SK-N-SH (cell line): ENCODE results near the gene TM4SF4. TPM values are rescaled to one million over a fixed set of nuclear protein-coding genes. Genes with fewer than 3 reads are reported as not detected.

Source experiments
- CTCF ChIA-PET: fragments of 300-600, 350-600 bp; formaldehyde crosslinking; extraction: SDS; loops from one replicate; lab custom pipeline; 2021; lab: Yijun Ruan, JAX
- POLR2A ChIA-PET: fragments of 350-600 bp; sonication (Branson Sonifier 250); formaldehyde crosslinking; extraction: SDS; loops from one replicate; lab custom pipeline; 2020; ENCODE audit warnings: antibody characterized with exemption, inconsistent platforms; lab: Yijun Ruan, JAX
- DNase-seq: peaks from one replicate; pipeline ENCODE4 v3.0.0; 2012
- H2AFZ ChIP-seq: fragments of 200-600 bp; sonication (generic); 2 replicates; pipeline ENCODE4 v1.8.1; 2016; ENCODE audit warnings: antibody characterized with exemption, mild to moderate bottlenecking, low read depth
- H3F3A ChIP-seq: fragments of 200-600 bp; sonication (generic); replicated peaks from 2 replicates; pipeline ENCODE3; 2016; ENCODE audit warnings: antibody characterized with exemption, mild to moderate bottlenecking; ENCODE audit not compliant: insufficient read depth
- H3K27ac ChIP-seq, 2 experiments: fragments of 200-500 bp in 1 of 2; fragments of 200-600 bp in 1 of 2; sonication (Bioruptor generic) in 1 of 2; sonication (generic), shearing (Covaris generic) in 1 of 2; 2 replicates each; pipeline versions ENCODE4 v1.5.1 to v1.6.1; 2014 to 2016; ENCODE audit warnings: low read depth in 2 of 2, inconsistent platforms in 1 of 2, low read length in 1 of 2, mild to moderate bottlenecking in 1 of 2, mixed read lengths in 1 of 2
- H3K27me3 ChIP-seq: fragments of 200-600 bp; sonication (generic), shearing (Covaris generic); 2 replicates; pipeline ENCODE4 v1.6.1; 2016; ENCODE audit warnings: mixed run types; ENCODE audit not compliant: insufficient read depth
- H3K36me3 ChIP-seq, 2 experiments: fragments of 200-500 bp in 1 of 2; fragments of 200-600 bp in 1 of 2; sonication (Bioruptor generic) in 1 of 2; sonication (generic) in 1 of 2; replicated peaks in 1 of 2; 2 replicates each; pipeline versions ENCODE3 to v1.5.1; 2014 to 2016; ENCODE audit warnings: low read length in 1 of 2, mild to moderate bottlenecking in 1 of 2; ENCODE audit not compliant: insufficient read depth in 2 of 2, control insufficient read depth in 1 of 2
- H3K4me1 ChIP-seq, 2 experiments: fragments of 200-500 bp in 1 of 2; fragments of 200-600 bp in 1 of 2; sonication (Bioruptor generic) in 1 of 2; sonication (generic), shearing (Covaris generic) in 1 of 2; 2 replicates each; pipeline versions ENCODE4 v1.5.1 to v1.6.1; 2014 to 2016; ENCODE audit warnings: low read depth in 1 of 2, low read length in 1 of 2, mixed run types in 1 of 2; ENCODE audit not compliant: insufficient read depth in 2 of 2, control insufficient read depth in 1 of 2
- H3K4me2 ChIP-seq: fragments of 200-600 bp; sonication (generic), shearing (Covaris generic); 2 replicates; pipeline ENCODE4 v1.6.1; 2017; ENCODE audit warnings: mixed run types
- H3K4me3 ChIP-seq, 2 experiments: fragments of 200-500 bp in 1 of 2; fragments of 200-600 bp in 1 of 2; sonication (Bioruptor generic) in 1 of 2; sonication (generic), shearing (Covaris generic) in 1 of 2; 2 replicates each; pipeline versions ENCODE4 v1.5.1 to v1.8.1; 2014 to 2016; ENCODE audit warnings: low read depth in 2 of 2, inconsistent platforms in 1 of 2, low read length in 1 of 2, mild to moderate bottlenecking in 1 of 2, mixed read lengths in 1 of 2, moderate library complexity in 1 of 2
- H3K79me2 ChIP-seq: fragments of 200-600 bp; sonication (generic); 2 replicates; pipeline ENCODE4 v1.8.1; 2017; ENCODE audit warnings: mild to moderate bottlenecking; ENCODE audit not compliant: insufficient read depth
- H3K9ac ChIP-seq: fragments of 200-600 bp; sonication (generic); 2 replicates; pipeline ENCODE4 v1.6.1; 2017; ENCODE audit warnings: mixed run types
- H3K9me2 ChIP-seq: fragments of 200-600 bp; sonication (generic); 2 replicates; pipeline ENCODE4 v1.6.1; 2017; ENCODE audit warnings: mixed run types
- H3K9me3 ChIP-seq: fragments of 200-600 bp; sonication (generic); 2 replicates; pipeline ENCODE4 v1.6.1; 2017; ENCODE audit warnings: mixed run types, mild to moderate bottlenecking, moderate library complexity
- H4K20me1 ChIP-seq: fragments of 200-600 bp; sonication (generic); 2 replicates; pipeline ENCODE4 v1.6.1; 2017; ENCODE audit warnings: mild to moderate bottlenecking, mixed run types; ENCODE audit not compliant: insufficient read depth
- CHD2 ChIP-seq: fragments of 150-350 bp; IDR thresholded peaks from 2 replicates; pipeline ENCODE4 v1.6.1; 2018; ENCODE audit warnings: low read length; ENCODE audit not compliant: partially characterized antibody
- CTCF ChIP-seq: fragments of 200-600 bp; sonication (generic); IDR thresholded peaks from 2 replicates; pipeline ENCODE4 v1.6.1; 2017; ENCODE audit warnings: antibody characterized with exemption, mild to moderate bottlenecking, moderate library complexity
- ELF1 ChIP-seq: IDR thresholded peaks from 2 replicates; pipeline ENCODE4 v1.4.0; 2012
- FOXM1 ChIP-seq: IDR thresholded peaks from 2 replicates; pipeline ENCODE4 v1.4.0; 2012; ENCODE audit warnings: low read depth, mild to moderate bottlenecking
- GABPA ChIP-seq: IDR thresholded peaks from 2 replicates; pipeline ENCODE4 v1.4.0; 2012; ENCODE audit warnings: low read depth, mild to moderate bottlenecking
- JUND ChIP-seq: IDR thresholded peaks from 2 replicates; pipeline ENCODE4 v1.4.0; 2012
- MXI1 ChIP-seq: IDR thresholded peaks from 2 replicates; pipeline ENCODE4 v1.6.1; 2012; ENCODE audit warnings: mild to moderate bottlenecking, low read depth, low read length, improper control_type of control experiment
- NRF1 ChIP-seq: IDR thresholded peaks from 2 replicates; pipeline ENCODE4 v1.6.1; 2012; ENCODE audit warnings: low read depth, mild to moderate bottlenecking, low read length
- RCOR1 ChIP-seq: fragments of 150-350 bp; IDR thresholded peaks from 2 replicates; pipeline ENCODE4 v1.6.1; 2017; ENCODE audit warnings: antibody characterized with exemption, low read length
- REST ChIP-seq: IDR thresholded peaks from 2 replicates; pipeline ENCODE4 v1.6.1; 2012; ENCODE audit warnings: mild to moderate bottlenecking, low read depth, low read length, moderate library complexity
- RXRA ChIP-seq: IDR thresholded peaks from 2 replicates; pipeline ENCODE4 v1.4.0; 2012; ENCODE audit warnings: low read depth, mild to moderate bottlenecking, borderline replicate concordance
- SMC3 ChIP-seq: IDR thresholded peaks from 2 replicates; pipeline ENCODE4 v1.6.1; 2012; ENCODE audit warnings: low read depth, low read length, improper control_type of control experiment
- TCF12 ChIP-seq: IDR thresholded peaks from 2 replicates; pipeline ENCODE4 v1.4.0; 2012
- TEAD4 ChIP-seq: IDR thresholded peaks from 2 replicates; pipeline ENCODE4 v1.4.0; 2012; ENCODE audit warnings: mild to moderate bottlenecking, borderline replicate concordance; ENCODE audit not compliant: insufficient read depth
- USF2 ChIP-seq: fragments of 150-350 bp; IDR thresholded peaks from 2 replicates; pipeline ENCODE4 v1.6.1; 2017; ENCODE audit warnings: antibody characterized with exemption, low read length, low read depth, borderline replicate concordance
- YY1 ChIP-seq: IDR thresholded peaks from 2 replicates; pipeline ENCODE4 v1.4.0; 2012; ENCODE audit warnings: low read depth, mild to moderate bottlenecking
- WGBS: methylation state at CpG from one replicate; pipeline ENCODE4 v1.1.6; 2017; ENCODE audit warnings: low lambda C conversion rate; 5-methylcytosine and 5-hydroxymethylcytosine counted together
- polyA plus RNA-seq, 3 experiments: library from polyadenylated mRNA; depleted of rRNA; stranded (reverse); fragments of >200 nt; gene quantifications; 2 replicates each; pipeline ENCODE4 v1.2.3, GENCODE V29; 2012
- TF ChIP-seq, protein P1 (sequence below): IDR thresholded peaks from 2 replicates; pipeline ENCODE4 v1.4.0; 2012; ENCODE audit warnings: low read depth, borderline replicate concordance
- TF ChIP-seq, protein P2 (sequence below): IDR thresholded peaks from 2 replicates; pipeline ENCODE4; 2012
- TF ChIP-seq, protein P3 (sequence below): IDR thresholded peaks from 2 replicates; pipeline ENCODE4 v1.4.0; 2012; ENCODE audit warnings: low read depth

Gene TM4SF4
- polyA plus RNA-seq, 1 of the 3 experiments (the other 2 are of a cell fraction) = 0.08 TPM

GRCh38 chr3:149481491-149481890, 7.0 kb downstream of the TM4SF4 start:
- H3K9ac ChIP-seq = no peak overlapping the region
- no peak overlapping the region for H2AFZ ChIP-seq
- peaks cover 0 to 10% of the 10 kb centered on the region in 2 experiments; a peak in 1 of 4 replicates for H3K4me1 ChIP-seq
- ChIA-PET CTCF (interaction anchor here (0.9 to 2.8 kb wide), 12 partner anchors 9 to 365 kb away, joined by 3 to 23 read pairs (median 5); no protein-coding TSS in a partner anchor), POLR2A (interaction anchor here (0.5 kb wide), 1 partner anchor 16 kb away, joined by 3 read pairs; no protein-coding TSS in a partner anchor)
- no peaks in the 10 kb centered on the region for H3K36me3 ChIP-seq
- H3K4me2 ChIP-seq = no peak overlapping the region
- H3K27me3 ChIP-seq = no peaks in the 10 kb centered on the region
- H4K20me1 ChIP-seq = no peaks in the 10 kb centered on the region
- H3K9me2 ChIP-seq = no peaks in the 10 kb centered on the region
- DNase-seq = no peak
- H3K9me3 ChIP-seq = no peaks in the 10 kb centered on the region
- no peak overlapping the region for H3K4me3 ChIP-seq
- H3F3A ChIP-seq = no peaks in the 10 kb centered on the region
- TF ChIP-seq NRF1 = no peak
- no peak for TF ChIP-seq RXRA
- TF ChIP-seq SMC3 = no peak
- no peak for TF ChIP-seq CTCF
- TF ChIP-seq, protein P1, sequence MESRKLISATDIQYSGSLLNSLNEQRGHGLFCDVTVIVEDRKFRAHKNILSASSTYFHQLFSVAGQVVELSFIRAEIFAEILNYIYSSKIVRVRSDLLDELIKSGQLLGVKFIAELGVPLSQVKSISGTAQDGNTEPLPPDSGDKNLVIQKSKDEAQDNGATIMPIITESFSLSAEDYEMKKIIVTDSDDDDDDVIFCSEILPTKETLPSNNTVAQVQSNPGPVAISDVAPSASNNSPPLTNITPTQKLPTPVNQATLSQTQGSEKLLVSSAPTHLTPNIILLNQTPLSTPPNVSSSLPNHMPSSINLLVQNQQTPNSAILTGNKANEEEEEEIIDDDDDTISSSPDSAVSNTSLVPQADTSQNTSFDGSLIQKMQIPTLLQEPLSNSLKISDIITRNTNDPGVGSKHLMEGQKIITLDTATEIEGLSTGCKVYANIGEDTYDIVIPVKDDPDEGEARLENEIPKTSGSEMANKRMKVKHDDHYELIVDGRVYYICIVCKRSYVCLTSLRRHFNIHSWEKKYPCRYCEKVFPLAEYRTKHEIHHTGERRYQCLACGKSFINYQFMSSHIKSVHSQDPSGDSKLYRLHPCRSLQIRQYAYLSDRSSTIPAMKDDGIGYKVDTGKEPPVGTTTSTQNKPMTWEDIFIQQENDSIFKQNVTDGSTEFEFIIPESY = no peak
- TF ChIP-seq, protein P2, sequence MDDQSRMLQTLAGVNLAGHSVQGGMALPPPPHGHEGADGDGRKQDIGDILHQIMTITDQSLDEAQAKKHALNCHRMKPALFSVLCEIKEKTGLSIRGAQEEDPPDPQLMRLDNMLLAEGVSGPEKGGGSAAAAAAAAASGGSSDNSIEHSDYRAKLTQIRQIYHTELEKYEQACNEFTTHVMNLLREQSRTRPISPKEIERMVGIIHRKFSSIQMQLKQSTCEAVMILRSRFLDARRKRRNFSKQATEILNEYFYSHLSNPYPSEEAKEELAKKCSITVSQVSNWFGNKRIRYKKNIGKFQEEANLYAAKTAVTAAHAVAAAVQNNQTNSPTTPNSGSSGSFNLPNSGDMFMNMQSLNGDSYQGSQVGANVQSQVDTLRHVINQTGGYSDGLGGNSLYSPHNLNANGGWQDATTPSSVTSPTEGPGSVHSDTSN = no peak
- no peak for TF ChIP-seq TCF12
- no peak for TF ChIP-seq MXI1
- no peak for TF ChIP-seq TEAD4
- TF ChIP-seq CHD2 = no peak
- no peak for TF ChIP-seq REST
- no peak for TF ChIP-seq FOXM1
- no peak for TF ChIP-seq JUND
- TF ChIP-seq RCOR1 = no peak
- TF ChIP-seq ELF1 = no peak
- no peak for TF ChIP-seq USF2
- TF ChIP-seq, protein P3, sequence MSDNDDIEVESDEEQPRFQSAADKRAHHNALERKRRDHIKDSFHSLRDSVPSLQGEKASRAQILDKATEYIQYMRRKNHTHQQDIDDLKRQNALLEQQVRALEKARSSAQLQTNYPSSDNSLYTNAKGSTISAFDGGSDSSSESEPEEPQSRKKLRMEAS = no peak
- no peak for TF ChIP-seq YY1
- no peak for TF ChIP-seq GABPA
- H3K79me2 ChIP-seq = no peaks in the 10 kb centered on the region
- no peak overlapping the region for H3K27ac ChIP-seq
- 89% methylated on average over 2 of the region's 2 CpGs for whole genome bisulfite sequencing
